Measurements from ENCODE around the gene MLKL.

Gene MLKL
- 42.7 to 60.8 (median 52.0) reads per million in 3 donors for total RNA-seq

GRCh38 chr16:74700438-74701225, at the start of gene MLKL:
Gene MLKL (minus strand): TSS chr16:74700862. CDS start chr16:74695757, 5,105 bp downstream.
- DNase-seq = peak; percentile 41 to 47 (median 46)
- H3K27ac ChIP-seq (ENCODE audit: insufficient read depth, low read length, poor library complexity, severe bottlenecking) = peak within 1 kb of the TSS; percentile 76
- no peaks in the 10 kb centered on the region for H3K9me3 ChIP-seq (ENCODE audit: control insufficient read depth, low read length)
- peak within 1 kb of the TSS; percentile 90 for H3K4me3 ChIP-seq (ENCODE audit: insufficient read depth, low read depth, low read length, poor library complexity, severe bottlenecking)
- peaks cover 20% of the 10 kb centered on the region for H3K4me1 ChIP-seq (ENCODE audit: control insufficient read depth, insufficient read depth, low read length, poor library complexity, severe bottlenecking)
- H3K27me3 ChIP-seq (replicated peaks; ENCODE audit: control insufficient read depth, insufficient read depth, low read length, poor library complexity, severe bottlenecking) = no peaks in the 10 kb centered on the region
- H3K36me3 ChIP-seq (ENCODE audit: control insufficient read depth, insufficient read depth, low read length) = no peaks in the 10 kb centered on the region

GRCh38 chr16:74749291-74750055, 48.8 kb upstream of the MLKL start:
- H3K9me3 ChIP-seq (ENCODE audit: control insufficient read depth, low read length) = no peaks in the 10 kb centered on the region
- no peaks in the 10 kb centered on the region for H3K27me3 ChIP-seq (replicated peaks; ENCODE audit: control insufficient read depth, insufficient read depth, low read length, poor library complexity, severe bottlenecking)
- no peak overlapping the region for H3K27ac ChIP-seq (ENCODE audit: insufficient read depth, low read length, poor library complexity, severe bottlenecking)
- no peak for DNase-seq
- no peaks in the 10 kb centered on the region for H3K4me1 ChIP-seq (ENCODE audit: control insufficient read depth, insufficient read depth, low read length, poor library complexity, severe bottlenecking)
- H3K4me3 ChIP-seq (ENCODE audit: insufficient read depth, low read depth, low read length, poor library complexity, severe bottlenecking) = no peak overlapping the region
- no peaks in the 10 kb centered on the region for H3K36me3 ChIP-seq (ENCODE audit: control insufficient read depth, insufficient read depth, low read length)

GRCh38 chr16:74748616-74749026, 48.0 kb upstream of the MLKL start:
- no peak overlapping the region for H3K4me3 ChIP-seq (ENCODE audit: insufficient read depth, low read depth, low read length, poor library complexity, severe bottlenecking)
- H3K9me3 ChIP-seq (ENCODE audit: control insufficient read depth, low read length) = no peaks in the 10 kb centered on the region
- no peaks in the 10 kb centered on the region for H3K27me3 ChIP-seq (replicated peaks; ENCODE audit: control insufficient read depth, insufficient read depth, low read length, poor library complexity, severe bottlenecking)
- DNase-seq = no peak
- no peaks in the 10 kb centered on the region for H3K4me1 ChIP-seq (ENCODE audit: control insufficient read depth, insufficient read depth, low read length, poor library complexity, severe bottlenecking)
- no peak overlapping the region for H3K27ac ChIP-seq (ENCODE audit: insufficient read depth, low read length, poor library complexity, severe bottlenecking)
- no peaks in the 10 kb centered on the region for H3K36me3 ChIP-seq (ENCODE audit: control insufficient read depth, insufficient read depth, low read length)

GRCh38 chr16:74747716-74748615, 47.3 kb upstream of the MLKL start:
- Histone ChIP-seq H3K9me3 (ENCODE audit: control insufficient read depth, low read length) (no peaks in the 10 kb centered on the region), H3K36me3 (ENCODE audit: control insufficient read depth, insufficient read depth, low read length) (no peaks in the 10 kb centered on the region), H3K4me3 (ENCODE audit: insufficient read depth, low read depth, low read length, poor library complexity, severe bottlenecking) (no peak overlapping the region), H3K27me3 (replicated peaks; ENCODE audit: control insufficient read depth, insufficient read depth, low read length, poor library complexity, severe bottlenecking) (no peaks in the 10 kb centered on the region), H3K4me1 (ENCODE audit: control insufficient read depth, insufficient read depth, low read length, poor library complexity, severe bottlenecking) (no peaks in the 10 kb centered on the region), H3K27ac (ENCODE audit: insufficient read depth, low read length, poor library complexity, severe bottlenecking) (no peak overlapping the region)
- DNase-seq = no peak

- DNase-seq = no peak
- H3K4me1 ChIP-seq (ENCODE audit: control insufficient read depth, insufficient read depth, low read length, poor library complexity, severe bottlenecking) = no peaks in the 10 kb centered on the region
- no peaks in the 10 kb centered on the region for H3K9me3 ChIP-seq (ENCODE audit: control insufficient read depth, low read length)
- H3K36me3 ChIP-seq (ENCODE audit: control insufficient read depth, insufficient read depth, low read length) = no peaks in the 10 kb centered on the region
- no peak overlapping the region for H3K4me3 ChIP-seq (ENCODE audit: insufficient read depth, low read depth, low read length, poor library complexity, severe bottlenecking)
- H3K27me3 ChIP-seq (replicated peaks; ENCODE audit: control insufficient read depth, insufficient read depth, low read length, poor library complexity, severe bottlenecking) = no peaks in the 10 kb centered on the region
- no peak overlapping the region for H3K27ac ChIP-seq (ENCODE audit: insufficient read depth, low read length, poor library complexity, severe bottlenecking)
Observed at GRCh38 chr16:74745926-74746325, 45.3 kb upstream of the MLKL start.

- Histone ChIP-seq H3K27ac (ENCODE audit: insufficient read depth, low read length, poor library complexity, severe bottlenecking) (no peak overlapping the region), H3K4me1 (ENCODE audit: control insufficient read depth, insufficient read depth, low read length, poor library complexity, severe bottlenecking) (no peaks in the 10 kb centered on the region), H3K4me3 (ENCODE audit: insufficient read depth, low read depth, low read length, poor library complexity, severe bottlenecking) (no peak overlapping the region), H3K27me3 (replicated peaks; ENCODE audit: control insufficient read depth, insufficient read depth, low read length, poor library complexity, severe bottlenecking) (no peaks in the 10 kb centered on the region), H3K36me3 (ENCODE audit: control insufficient read depth, insufficient read depth, low read length) (no peaks in the 10 kb centered on the region), H3K9me3 (ENCODE audit: control insufficient read depth, low read length) (no peaks in the 10 kb centered on the region)
- DNase-seq = no peak
Observed at GRCh38 chr16:74745109-74745615, 44.5 kb upstream of the MLKL start.

- H3K9me3 ChIP-seq (ENCODE audit: control insufficient read depth, low read length) = no peaks in the 10 kb centered on the region
- no peak for DNase-seq
- H3K27ac ChIP-seq (ENCODE audit: insufficient read depth, low read length, poor library complexity, severe bottlenecking) = no peak overlapping the region
- no peak overlapping the region for H3K4me3 ChIP-seq (ENCODE audit: insufficient read depth, low read depth, low read length, poor library complexity, severe bottlenecking)
- H3K27me3 ChIP-seq (replicated peaks; ENCODE audit: control insufficient read depth, insufficient read depth, low read length, poor library complexity, severe bottlenecking) = no peaks in the 10 kb centered on the region
- H3K36me3 ChIP-seq (ENCODE audit: control insufficient read depth, insufficient read depth, low read length) = no peaks in the 10 kb centered on the region
- H3K4me1 ChIP-seq (ENCODE audit: control insufficient read depth, insufficient read depth, low read length, poor library complexity, severe bottlenecking) = no peaks in the 10 kb centered on the region
Observed at GRCh38 chr16:74744566-74744965, 43.9 kb upstream of the MLKL start.

- DNase-seq = no peak
- H3K27me3 ChIP-seq (replicated peaks; ENCODE audit: control insufficient read depth, insufficient read depth, low read length, poor library complexity, severe bottlenecking) = no peaks in the 10 kb centered on the region
- H3K9me3 ChIP-seq (ENCODE audit: control insufficient read depth, low read length) = no peaks in the 10 kb centered on the region
- H3K4me3 ChIP-seq (ENCODE audit: insufficient read depth, low read depth, low read length, poor library complexity, severe bottlenecking) = no peak overlapping the region
- no peak overlapping the region for H3K27ac ChIP-seq (ENCODE audit: insufficient read depth, low read length, poor library complexity, severe bottlenecking)
- no peaks in the 10 kb centered on the region for H3K4me1 ChIP-seq (ENCODE audit: control insufficient read depth, insufficient read depth, low read length, poor library complexity, severe bottlenecking)
- H3K36me3 ChIP-seq (ENCODE audit: control insufficient read depth, insufficient read depth, low read length) = no peaks in the 10 kb centered on the region
Observed at GRCh38 chr16:74743668-74744299, 43.1 kb upstream of the MLKL start.

GRCh38 chr16:74743045-74743667, 42.5 kb upstream of the MLKL start:
- no peak overlapping the region for H3K4me3 ChIP-seq (ENCODE audit: insufficient read depth, low read depth, low read length, poor library complexity, severe bottlenecking)
- H3K4me1 ChIP-seq (ENCODE audit: control insufficient read depth, insufficient read depth, low read length, poor library complexity, severe bottlenecking) = no peaks in the 10 kb centered on the region
- no peaks in the 10 kb centered on the region for H3K36me3 ChIP-seq (ENCODE audit: control insufficient read depth, insufficient read depth, low read length)
- no peak for DNase-seq
- H3K9me3 ChIP-seq (ENCODE audit: control insufficient read depth, low read length) = no peaks in the 10 kb centered on the region
- no peak overlapping the region for H3K27ac ChIP-seq (ENCODE audit: insufficient read depth, low read length, poor library complexity, severe bottlenecking)
- H3K27me3 ChIP-seq (replicated peaks; ENCODE audit: control insufficient read depth, insufficient read depth, low read length, poor library complexity, severe bottlenecking) = no peaks in the 10 kb centered on the region

Data from effector memory CD4-positive, alpha-beta T cell (primary cell).